CD4-positive, alpha-beta T cell treated with Interferon gamma for 1 hour (primary cell): ENCODE data around the gene PCNX1.
"Not testable (repeated sequence)": the region's sequence is repeated elsewhere in the genome, so short reads cannot be mapped to it uniquely, and the experiment has no call there.

Source experiments
- DNase-seq: peaks from one replicate; pipeline ENCODE4 v3.0.0-alpha.2; 2020

PCNX1 gene

DNA sequence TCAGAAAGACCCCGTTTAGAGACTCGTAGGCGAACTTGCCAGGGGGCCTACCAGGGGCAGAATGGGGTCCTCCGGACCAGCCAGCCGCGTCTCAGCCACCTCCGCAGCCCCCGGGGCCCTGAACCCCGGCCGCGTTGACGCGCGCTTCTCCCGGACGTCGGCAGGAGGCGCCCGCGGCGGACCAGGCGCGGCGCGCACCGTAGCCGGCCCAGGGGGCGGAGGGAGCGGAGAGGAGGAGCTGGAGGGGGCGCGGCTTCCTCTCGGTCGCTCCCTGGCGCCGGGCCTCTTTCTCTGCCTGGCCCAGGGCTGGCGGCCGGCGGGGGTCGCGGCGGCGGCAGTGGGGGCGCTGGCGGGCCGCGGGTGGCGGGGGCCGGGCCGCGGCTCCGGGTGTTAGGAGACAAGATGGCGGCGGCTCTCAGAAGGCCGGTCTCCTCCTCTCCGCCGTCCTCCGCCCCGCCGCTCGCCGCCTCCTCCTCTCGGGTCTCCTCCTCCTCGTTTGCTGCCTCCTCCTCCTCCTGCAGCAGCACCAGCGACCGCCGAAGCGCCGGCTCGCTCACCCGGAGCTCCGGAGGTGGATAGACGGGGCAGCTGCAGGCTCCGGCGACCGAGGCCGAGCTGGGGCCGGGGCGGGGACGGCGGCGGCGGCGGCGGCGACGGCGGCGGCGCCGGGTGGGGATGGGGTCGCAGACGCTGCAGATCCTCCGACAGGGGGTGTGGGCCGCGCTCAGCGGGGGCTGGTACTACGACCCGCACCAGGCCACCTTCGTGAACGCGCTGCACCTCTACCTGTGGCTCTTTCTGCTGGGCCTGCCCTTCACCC, at the start of gene PCNX1:
Gene PCNX1, plus strand, starts transcription at position 284 of the 820 bp plus-strand sequence. Its CDS starts 392 bp downstream, at position 676.
- DNase-seq = peak; percentile 90

DNA sequence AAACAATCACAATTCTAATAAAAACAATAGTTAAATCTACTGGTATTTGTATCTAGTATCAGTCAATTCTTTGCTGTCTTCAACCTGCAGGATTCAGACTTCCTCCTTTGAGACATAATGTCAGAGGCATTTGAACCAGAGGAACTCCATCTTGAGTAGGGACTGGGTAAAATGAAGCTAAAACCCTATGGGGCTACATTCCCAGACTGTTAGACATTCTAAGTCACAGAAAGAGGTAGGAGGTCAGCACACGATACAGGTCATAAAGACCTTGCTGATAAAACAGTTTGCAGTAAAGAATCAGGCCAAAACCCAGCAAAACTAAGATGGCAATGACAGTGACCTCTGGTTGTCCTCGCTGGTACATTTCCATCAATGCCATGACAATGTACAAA, 49.8 kb upstream of the PCNX1 start:
- no peak for DNase-seq

DNA sequence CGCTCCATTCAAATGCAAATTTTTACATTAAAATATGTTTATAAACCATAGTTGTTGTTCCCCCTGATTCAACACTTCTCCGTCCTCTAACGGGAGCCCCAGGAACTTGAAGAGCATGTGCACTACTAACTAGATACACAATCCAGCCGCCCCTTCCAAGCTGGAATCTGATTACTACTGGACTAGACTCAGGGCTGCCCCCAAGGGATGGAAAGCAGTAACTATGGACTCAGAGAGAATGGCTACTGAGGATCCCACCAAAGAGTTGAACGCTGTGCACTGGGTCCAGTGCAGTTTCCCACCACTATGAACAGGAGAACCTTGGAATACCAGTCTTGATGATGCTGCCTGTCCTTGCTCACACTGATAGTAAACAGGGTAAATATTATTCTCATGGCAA, 48.6 kb upstream of the PCNX1 start:
- DNase-seq = no peak

DNA sequence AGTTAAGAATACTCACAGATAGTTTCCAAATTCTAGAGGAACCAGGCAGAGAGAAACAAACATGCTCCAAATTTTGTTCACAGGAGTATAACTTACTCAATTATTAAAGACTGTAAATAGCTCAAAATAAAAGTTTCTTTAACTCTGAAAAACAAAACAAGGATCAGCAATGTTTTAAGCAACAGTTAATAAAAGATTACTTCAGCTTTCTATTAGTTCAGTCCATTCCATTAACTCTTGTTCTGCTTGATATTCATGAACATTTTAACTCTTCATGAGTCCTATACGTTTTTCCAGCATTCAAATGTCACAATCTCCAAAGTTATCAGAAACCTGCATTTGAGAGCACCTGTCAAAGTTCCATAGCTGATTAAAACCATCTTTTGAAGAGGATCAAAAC, 40.3 kb upstream of the PCNX1 start:
- DNase-seq = not testable (repeated sequence)

DNA sequence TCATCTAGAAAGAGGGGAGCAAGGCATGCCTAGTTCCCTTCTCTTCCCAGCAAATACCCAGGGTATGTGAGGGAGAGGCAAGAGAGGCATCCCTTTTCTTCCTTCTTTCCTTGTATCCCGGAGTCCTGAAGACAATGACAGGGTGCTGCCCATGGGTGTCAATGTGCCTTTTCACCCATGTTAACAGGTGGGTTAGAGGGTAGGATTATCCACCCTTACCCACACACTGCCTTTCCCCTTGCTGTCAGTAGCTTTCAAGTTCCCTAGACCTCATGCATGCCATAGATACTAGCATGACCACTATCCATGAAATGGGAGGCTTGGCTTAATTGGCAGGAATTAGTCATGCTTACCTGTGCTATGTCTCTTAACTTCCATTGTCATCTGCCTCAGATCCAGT, 36.3 kb upstream of the PCNX1 start:
- DNase-seq = no peak

DNA sequence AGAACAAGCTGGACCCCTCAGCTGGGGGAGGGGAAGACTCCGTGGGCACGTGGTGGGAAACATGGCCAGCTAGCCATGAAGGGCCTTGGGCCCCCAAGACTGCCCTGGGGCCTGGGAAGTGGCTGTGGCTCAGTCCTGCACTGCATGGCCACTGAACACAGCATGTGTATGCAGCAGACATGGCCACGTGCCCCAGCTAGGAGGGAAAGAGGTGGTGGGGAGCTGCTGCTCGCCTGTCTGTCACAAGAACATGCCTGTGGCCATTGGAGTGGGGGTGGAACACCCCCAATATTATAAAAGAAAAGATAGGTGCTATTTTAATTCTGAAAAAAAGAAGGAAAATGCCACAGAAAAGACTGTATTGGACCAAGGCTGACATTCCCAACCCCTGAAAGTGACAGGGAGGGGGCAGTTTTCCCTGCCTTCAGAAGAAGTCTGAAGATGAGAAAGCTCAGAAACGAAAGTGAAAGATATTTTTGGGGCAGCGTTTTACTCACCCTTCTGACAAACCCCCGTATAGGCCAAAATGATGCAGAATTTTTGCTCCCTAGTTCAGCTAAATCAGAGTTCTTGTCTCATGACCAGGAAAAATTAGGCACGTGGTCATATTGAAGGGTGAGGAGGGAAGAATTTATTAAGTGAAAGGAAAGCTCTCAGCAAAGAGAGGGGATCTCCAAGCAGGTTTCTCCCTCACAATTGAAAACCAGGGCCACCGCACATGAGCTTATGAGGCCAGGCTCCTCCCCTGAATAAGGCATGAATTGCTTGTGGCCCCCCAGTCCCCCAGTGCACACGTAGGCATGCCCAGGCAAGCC, 35.2 kb upstream of the PCNX1 start:
- DNase-seq = no peak

DNA sequence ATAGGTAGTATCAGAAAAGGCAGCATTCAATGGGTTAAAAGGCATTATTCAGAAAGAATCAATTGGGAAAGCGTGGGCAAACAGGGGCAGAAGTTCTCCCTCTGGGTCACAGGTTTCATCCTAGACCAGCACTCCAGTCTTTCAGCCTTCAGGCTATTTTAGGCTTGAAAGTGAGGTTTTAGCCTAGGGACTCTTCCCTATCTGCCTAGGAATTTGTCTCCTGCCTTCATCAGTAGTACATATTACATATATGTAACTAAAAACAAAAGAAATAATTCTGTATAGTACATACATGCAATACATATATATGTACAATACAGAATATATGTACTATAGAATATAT, 34.6 kb upstream of the PCNX1 start:
- no peak for DNase-seq

DNA sequence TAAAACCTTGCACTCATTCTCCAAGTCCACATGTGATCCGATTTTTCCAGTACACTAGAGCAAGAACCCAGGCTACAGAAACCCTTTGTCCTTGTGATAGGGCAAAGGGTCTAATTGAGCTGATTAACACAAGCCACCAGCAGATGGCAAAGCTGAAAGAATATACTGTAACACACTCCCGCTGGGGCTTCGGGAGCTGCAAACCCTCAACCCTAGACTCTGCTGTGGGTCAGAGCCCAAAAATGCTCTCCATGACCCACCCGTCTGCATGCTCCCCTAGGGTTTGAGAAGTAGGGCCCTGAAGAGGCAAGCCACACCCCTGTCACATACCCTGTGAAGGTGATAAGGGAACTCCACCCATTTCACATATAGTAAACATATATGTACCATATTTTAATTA, 33.6 kb upstream of the PCNX1 start:
- DNase-seq = peak; percentile 12

DNA sequence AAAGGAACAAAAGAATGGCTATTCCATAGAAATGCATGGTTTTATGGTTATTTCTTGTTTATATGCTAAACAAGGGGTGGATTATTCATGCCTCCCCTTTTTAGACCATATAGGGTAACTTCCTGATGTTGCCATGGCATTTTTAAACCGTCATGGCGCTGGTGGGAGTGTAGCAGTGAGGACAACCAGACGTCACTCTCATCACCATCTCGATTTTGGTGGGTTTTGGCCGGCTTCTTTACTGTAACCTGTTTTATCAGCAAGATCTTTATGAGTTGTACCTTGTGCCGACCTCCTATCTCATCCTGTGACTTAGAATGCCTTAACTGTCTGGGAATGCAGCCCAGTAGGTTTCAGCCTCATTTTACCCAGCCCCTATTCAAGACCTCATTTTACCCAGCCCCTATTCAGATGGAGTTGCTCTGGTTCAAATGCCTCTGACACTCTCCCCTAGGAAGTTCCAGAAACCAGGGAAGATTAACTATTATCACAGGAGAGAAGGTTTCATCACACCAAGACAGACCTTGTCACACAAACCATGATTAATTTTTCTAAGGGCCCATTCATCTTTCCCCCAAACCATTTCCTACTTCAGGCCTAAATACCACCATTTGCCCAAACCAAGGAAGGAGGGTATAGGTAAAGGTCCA, 31.3 kb upstream of the PCNX1 start:
- DNase-seq = not testable (repeated sequence)

DNA sequence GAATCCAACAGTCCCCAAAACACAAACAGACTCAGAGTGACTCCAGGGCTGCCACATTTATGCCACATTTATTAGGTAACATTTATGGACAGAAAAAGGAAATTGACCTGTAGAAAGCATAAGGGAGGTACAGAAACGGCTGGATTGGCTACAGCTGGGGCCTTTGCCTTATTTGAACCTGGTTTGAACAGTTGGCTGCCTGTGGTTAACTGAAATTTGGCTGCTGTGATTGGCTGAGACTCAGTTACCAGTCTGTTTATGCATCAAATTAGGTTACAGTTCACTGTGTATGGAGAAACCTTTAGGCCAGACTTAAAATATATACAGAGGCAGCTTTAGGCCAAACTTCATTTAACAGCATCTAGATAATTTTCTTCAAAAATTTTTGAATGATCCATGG, 27.8 kb upstream of the PCNX1 start:
- no peak for DNase-seq

DNA sequence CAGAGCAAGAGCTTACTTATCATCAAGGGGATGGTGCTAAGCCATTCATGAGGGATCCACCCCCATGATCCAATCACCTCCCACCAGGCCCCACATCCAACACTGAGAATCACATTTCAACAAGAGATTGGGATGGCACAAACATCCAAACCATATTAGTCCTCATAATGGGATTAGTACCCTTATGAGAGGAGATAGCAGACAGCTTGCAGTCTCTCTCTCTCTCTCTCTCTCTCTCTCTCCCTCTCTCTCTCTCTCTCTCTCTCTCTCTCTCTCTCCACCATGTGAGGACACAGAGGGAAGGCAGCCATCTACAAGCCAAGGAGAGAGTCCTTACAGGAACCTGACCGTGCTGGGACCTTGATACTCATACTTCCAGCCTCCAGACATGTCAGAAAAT, 26.4 kb upstream of the PCNX1 start:
- not testable (repeated sequence) for DNase-seq

DNA sequence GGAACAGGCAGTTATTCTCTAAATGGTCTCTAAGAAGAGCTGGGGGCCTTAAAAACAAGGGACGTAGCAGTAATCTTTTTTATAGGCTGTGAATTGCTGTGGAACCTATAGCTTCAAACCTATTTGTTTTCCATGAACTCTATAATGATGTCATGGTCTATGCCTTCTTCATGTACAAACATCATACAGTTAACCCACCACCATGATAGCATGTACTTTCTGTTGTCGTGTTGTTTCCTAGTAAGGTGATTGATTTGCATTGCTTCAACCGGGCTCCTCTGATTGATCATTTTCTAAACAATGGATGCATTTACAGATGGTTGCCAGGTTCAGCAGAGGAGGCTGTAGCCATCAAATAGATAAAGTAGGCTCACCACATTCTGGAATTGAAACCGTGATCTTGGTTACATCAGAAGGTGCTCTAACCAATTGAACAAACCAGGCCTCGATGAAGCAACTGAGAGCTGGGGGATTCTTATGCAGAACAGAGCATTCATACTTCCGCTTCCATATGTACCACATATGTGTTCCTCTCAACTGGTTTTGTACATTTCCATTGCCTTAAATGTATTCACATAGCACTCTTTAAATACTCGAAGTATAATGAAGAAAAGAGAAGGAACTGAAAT, 25.6 kb upstream of the PCNX1 start:
- peak; percentile 16 for DNase-seq

DNA sequence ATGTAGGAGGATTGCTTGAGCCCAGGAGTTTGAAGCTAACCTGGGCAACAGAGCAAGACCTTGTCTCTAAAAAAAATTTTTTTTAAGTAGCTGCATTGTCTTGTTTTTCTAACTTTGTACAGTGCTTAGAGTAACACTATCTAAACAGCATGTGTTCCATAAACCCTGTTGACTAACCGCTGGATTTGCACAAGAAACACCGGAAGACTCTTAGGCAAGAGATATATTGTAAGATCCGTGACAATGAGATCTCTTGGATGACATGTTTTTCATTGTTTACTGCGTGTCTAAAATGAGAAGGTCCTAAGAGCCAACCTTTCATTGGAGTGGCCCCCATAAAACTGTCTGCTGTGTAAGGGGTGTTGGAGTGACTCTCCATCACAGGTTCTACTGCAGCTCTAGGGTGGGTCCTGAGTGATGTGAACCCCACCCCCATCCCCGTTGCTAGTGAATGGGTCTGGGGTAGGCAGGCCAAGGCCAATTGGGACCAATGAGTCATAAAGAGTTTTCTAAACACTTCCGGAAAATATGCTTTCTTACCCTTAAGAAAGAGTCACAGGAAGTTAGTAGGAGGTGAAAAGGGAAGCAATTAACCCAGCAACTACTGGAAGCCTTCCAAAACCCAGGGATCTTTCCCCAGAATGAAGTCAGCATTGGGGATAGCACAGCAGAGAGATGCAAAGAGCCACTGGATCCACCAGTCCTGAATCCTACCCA, 24.3 kb upstream of the PCNX1 start:
- DNase-seq = peak; percentile 26

DNA sequence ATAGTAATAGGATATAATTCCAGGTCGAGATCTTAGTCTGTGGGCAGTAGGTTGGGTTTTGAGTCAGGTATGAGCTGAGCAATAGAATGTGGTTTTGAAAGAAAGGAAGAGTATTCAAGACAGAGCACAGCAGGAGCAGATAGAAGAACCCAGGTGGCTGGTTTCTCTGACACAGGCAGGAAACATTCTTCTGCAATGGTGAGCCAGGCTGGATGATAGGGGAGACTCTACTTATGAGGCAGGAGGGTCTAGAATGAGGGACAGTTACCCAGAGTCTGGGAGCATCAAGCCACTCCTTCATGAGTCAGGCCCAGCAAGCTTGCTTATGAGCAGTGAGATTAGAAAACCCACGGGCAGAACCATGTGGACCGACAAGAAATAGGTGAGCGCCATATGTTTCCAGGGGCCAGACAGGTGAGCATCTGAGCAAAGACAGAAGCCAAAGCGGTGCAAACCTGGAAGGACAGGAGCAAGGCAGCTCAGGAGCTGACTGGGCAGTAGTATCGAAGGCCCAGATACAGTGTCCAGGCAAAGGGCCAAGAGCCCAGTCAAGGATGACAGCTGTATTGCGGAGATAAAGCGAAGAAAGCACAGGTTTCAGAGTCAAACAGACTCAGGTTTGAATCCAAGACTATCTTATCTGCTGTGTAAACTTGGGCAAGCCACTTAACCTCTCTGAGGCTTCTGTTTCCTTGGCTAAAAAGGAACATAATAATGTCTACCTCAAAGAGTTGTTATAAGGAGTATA, 22.5 kb upstream of the PCNX1 start:
- DNase-seq = no peak

DNA sequence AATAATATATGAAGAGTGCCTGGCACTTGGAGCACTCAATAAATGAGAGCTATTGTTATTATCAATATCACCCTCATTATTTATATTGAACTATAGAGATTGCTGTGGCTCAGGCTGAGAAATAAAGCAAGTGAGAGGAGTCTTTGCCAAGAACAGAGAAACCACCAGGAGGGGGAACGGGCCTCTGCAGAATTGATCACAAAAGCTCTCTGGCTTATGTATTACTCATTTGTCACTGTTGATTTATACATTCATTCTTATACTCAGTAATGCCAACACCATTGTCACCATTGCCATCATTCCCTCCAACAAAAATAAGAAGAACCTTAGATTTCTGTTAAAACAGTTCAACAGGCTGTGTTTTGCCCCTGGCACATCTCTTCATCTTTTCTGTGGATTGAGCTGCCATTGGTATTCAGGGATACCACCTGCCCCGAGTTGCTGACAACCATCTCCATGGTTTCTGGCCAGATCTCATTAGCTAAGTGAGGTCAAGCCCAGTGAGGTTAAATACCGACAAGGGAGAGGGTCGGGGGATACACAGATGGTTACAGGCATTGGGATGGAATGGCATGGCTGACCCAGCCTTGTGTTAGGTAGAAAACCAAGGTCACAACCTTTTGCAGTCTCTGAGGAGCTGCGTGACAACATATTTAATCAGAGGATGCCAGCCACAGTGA, 21.8 kb upstream of the PCNX1 start:
- no peak for DNase-seq

DNA sequence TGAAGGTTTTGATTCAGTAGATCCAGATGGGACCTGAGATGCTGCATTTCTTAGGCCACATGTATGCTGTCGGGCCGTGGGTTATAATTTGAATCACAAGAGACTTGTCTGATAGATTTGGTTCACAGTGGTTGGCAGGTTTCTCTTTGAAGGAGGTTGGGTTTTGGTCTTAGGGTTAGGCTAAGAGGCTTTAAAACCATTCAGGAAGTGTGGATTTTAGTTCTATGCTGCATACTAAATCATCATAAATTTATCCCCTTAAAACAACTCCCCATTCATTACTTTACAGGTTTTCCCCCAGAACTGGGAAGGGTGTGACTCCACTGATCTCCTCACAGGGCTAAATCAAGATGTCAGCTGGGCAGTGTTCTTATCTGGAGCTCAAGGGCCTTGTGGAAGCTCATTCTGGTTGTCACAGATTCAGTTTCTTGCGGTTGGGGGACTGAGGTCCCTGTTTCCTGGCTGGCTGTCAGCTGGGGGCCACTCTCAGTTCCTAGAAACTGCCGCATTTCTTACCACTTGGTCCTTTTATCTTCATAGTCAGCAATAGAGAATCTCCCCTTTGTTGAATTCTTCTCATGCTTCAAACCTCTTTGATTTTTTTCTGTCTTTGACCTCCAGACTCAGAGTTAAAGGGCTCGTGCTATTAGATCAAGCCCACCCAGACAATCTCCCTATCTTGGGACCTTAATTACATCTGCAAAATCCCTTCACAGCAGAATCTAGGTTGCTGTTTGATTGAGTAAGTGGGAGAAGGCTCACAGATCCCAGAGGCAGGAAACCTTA, 20.6 kb upstream of the PCNX1 start:
- DNase-seq = peak; percentile 65

DNA sequence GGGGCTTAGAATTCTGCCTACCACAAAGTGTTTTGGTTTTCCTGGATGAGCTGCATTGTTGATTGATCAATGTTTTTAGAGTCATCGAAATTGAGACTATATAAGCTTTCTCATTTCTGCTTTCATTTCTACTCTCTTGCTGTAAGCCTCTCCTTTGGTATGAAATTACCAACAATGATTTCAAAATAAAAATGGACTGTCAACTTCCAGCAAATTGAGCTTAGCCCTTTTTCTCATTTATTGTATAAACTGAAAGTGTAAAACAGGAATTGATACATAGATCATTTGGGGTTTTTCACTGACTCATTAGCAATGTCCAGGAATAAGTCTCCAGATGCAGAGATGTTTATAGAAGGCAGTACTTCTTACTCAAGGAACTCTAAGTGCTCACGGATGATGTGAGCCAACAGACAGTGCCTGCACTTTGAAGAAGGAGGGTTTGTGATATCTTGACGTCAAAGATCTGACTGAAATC, 20.0 kb upstream of the PCNX1 start:
- DNase-seq = no peak

DNA sequence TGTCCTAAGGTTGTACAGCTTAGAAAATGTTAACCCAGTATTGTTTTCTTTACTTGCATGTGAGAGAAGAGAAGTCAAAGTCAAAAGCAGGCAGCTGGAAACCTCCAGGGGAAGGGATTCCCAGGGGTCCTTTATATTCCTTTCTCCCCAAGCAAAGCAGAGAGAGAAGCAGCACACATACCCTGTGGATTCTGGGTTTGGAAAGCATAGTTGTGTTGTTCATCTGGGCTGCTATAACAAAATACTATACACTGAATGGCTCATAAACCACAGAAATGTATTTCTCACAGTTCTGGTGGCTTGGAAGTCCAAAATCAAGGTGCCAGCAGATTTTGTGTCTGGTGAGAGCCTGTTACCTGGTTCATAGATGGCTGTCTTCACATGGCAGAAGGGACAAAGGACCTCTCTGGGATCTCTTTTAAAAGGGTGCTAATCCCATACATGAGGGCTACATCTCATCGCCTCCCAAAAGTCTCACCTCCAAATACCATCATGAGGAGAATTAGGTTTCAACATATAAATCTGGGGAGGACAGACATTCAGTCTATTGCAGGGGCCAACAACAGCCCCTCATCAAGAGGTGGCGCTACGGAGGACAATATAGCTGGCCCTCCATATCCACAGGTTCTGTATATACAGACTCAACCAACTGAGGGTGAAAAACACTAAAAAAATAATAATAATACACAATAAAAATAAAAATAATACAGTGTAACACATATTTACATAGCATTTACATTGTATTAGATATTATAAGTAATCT, 19.3 kb upstream of the PCNX1 start:
- DNase-seq = no peak

DNA sequence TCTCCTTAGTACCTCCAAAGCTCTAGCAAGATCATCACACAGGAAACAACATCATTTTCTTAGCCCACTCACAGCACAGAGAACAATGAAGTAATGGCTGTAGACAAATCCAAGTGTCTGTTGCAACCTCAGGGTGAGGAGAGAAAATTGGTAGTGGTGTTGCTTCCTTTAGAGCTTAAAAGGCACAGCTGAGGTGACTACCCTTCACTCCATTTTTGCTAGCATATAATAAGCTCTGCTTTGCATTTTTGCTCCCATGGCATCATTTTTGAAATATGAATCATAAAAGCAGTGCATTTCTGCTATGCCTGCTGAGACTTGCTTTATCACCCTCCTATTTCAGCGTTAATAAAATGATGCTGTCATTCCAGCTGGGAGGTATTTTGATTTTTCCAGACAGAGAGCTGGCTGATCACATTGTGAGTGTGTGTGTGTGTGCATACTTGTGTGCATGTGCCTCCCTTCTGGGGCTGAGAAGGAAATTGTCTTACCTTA, 18.5 kb upstream of the PCNX1 start:
- no peak for DNase-seq
